H9 (cell line): ENCODE results near the gene COL4A6. TPM values are rescaled to one million over a fixed set of nuclear protein-coding genes. Genes with fewer than 3 reads are reported as not detected.

Experiments used
- DNase-seq: peaks from one replicate; pipeline ENCODE4 v3.0.0-alpha.2; 2017
- H2AFZ ChIP-seq: one replicate; pipeline ENCODE4 v1.6.1; 2013; ENCODE audit warnings: mild to moderate bottlenecking, low read length, control low read depth, moderate library complexity
- H2AK5ac ChIP-seq: 2 replicates; pipeline ENCODE4 v1.6.1; 2013; ENCODE audit warnings: low read length, control low read depth, mixed read lengths; ENCODE audit not compliant: insufficient read length
- H2BK120ac ChIP-seq: one replicate; pipeline ENCODE4 v1.6.1; 2013; ENCODE audit warnings: low read depth, mild to moderate bottlenecking, low read length, control low read depth, inconsistent platforms; ENCODE audit not compliant: poor library complexity, severe bottlenecking
- H2BK12ac ChIP-seq: 2 replicates; pipeline ENCODE4 v1.6.1; 2013; ENCODE audit warnings: low read length, control low read depth, mixed read lengths, low read depth; ENCODE audit not compliant: insufficient read length
- H2BK15ac ChIP-seq: 2 replicates; pipeline ENCODE4 v1.6.1; 2013; ENCODE audit warnings: low read depth, low read length, control low read depth
- H2BK20ac ChIP-seq: one replicate; pipeline ENCODE4 v1.6.1; 2013; ENCODE audit warnings: low read depth, mild to moderate bottlenecking, low read length, control low read depth, inconsistent platforms; ENCODE audit not compliant: poor library complexity, severe bottlenecking
- H2BK5ac ChIP-seq: 2 replicates; pipeline ENCODE4 v1.6.1; 2013; ENCODE audit warnings: low read length, control low read depth, mixed read lengths; ENCODE audit not compliant: insufficient read length
- H3K14ac ChIP-seq: 2 replicates; pipeline ENCODE4 v1.6.1; 2013; ENCODE audit warnings: low read length, control low read depth; ENCODE audit not compliant: insufficient read depth
- H3K18ac ChIP-seq: 2 replicates; pipeline ENCODE4 v1.6.1; 2013; ENCODE audit warnings: low read depth, mild to moderate bottlenecking, mixed read lengths, low read length, control low read depth; ENCODE audit not compliant: insufficient read length
- H3K23ac ChIP-seq: 2 replicates; pipeline ENCODE4 v1.6.1; 2013; ENCODE audit warnings: low read length, control low read depth, mixed read lengths, low read depth; ENCODE audit not compliant: insufficient read length
- H3K23me2 ChIP-seq: 2 replicates; pipeline ENCODE4 v1.6.1; 2013; ENCODE audit warnings: low read depth, mild to moderate bottlenecking, mixed read lengths, low read length, control low read depth; ENCODE audit not compliant: insufficient read length, poor library complexity, severe bottlenecking
- H3K27ac ChIP-seq: 2 replicates; pipeline ENCODE4 v1.5.1; 2013; ENCODE audit warnings: low read length, control low read depth, mixed read lengths, low read depth; ENCODE audit not compliant: insufficient read length
- H3K27me3 ChIP-seq: 2 replicates; pipeline ENCODE4 v1.6.1; 2013; ENCODE audit warnings: low read length, control low read depth, inconsistent platforms; ENCODE audit not compliant: insufficient read depth
- H3K4ac ChIP-seq: 2 replicates; pipeline ENCODE4 v1.6.1; 2013; ENCODE audit warnings: low read depth, mild to moderate bottlenecking, control low read depth, inconsistent platforms, low read length, moderate library complexity
- H3K4me1 ChIP-seq: 2 replicates; pipeline ENCODE4 v1.6.1; 2013; ENCODE audit warnings: low read length, control low read depth, inconsistent platforms; ENCODE audit not compliant: insufficient read depth
- H3K4me2 ChIP-seq: 2 replicates; pipeline ENCODE4 v1.6.1; 2013; ENCODE audit warnings: low read length, control low read depth, mixed read lengths; ENCODE audit not compliant: insufficient read length, insufficient read depth
- H3K56ac ChIP-seq: 2 replicates; pipeline ENCODE4 v1.6.1; 2013; ENCODE audit warnings: low read depth, mild to moderate bottlenecking, mixed read lengths, low read length, control low read depth; ENCODE audit not compliant: insufficient read length
- H3K79me1 ChIP-seq: 2 replicates; pipeline ENCODE4 v1.6.1; 2013; ENCODE audit warnings: low read depth, mild to moderate bottlenecking, moderate library complexity, low read length, control low read depth, inconsistent platforms; ENCODE audit not compliant: insufficient read depth, poor library complexity, severe bottlenecking
- H3K79me2 ChIP-seq: 2 replicates; pipeline ENCODE4 v1.6.1; 2013; ENCODE audit warnings: low read length, control low read depth, inconsistent platforms; ENCODE audit not compliant: insufficient read depth
- H3K9ac ChIP-seq: 2 replicates; pipeline ENCODE4 v1.6.1; 2013; ENCODE audit warnings: low read length, control low read depth, mixed read lengths; ENCODE audit not compliant: insufficient read length; ENCODE audit errors: extremely low read depth
- H3K9me3 ChIP-seq: one replicate; pipeline ENCODE4 v1.6.1; 2013; ENCODE audit warnings: low read depth, low read length, inconsistent platforms; ENCODE audit not compliant: control insufficient read depth
- H3T11ph ChIP-seq: one replicate; pipeline ENCODE4 v1.6.1; 2013; ENCODE audit warnings: mild to moderate bottlenecking, low read length, control low read depth, inconsistent platforms
- H4K20me1 ChIP-seq: one replicate; pipeline ENCODE4 v1.6.1; 2013; ENCODE audit not compliant: control insufficient read depth, insufficient read length, insufficient read depth
- H4K5ac ChIP-seq: 2 replicates; pipeline ENCODE4 v1.6.1; 2013; ENCODE audit warnings: low read depth, mild to moderate bottlenecking, mixed read lengths, low read length, control low read depth; ENCODE audit not compliant: insufficient read length
- H4K8ac ChIP-seq: replicated peaks from 2 replicates; pipeline ENCODE4 v1.6.1; 2013; ENCODE audit warnings: low read length, control low read depth, mixed read lengths, low read depth; ENCODE audit not compliant: insufficient read length
- H4K91ac ChIP-seq: 2 replicates; pipeline ENCODE4 v1.6.1; 2013; ENCODE audit warnings: low read depth, mild to moderate bottlenecking, moderate library complexity, mixed read lengths, low read length, control low read depth; ENCODE audit not compliant: insufficient read length
- H3K27ac Mint-ChIP-seq, 3 experiments: 2 replicates in 2 of 3; 3 replicates in 1 of 3; pipeline ENCODE4 v1.8.0; 2020 to 2021; ENCODE audit warnings: mixed read lengths in 3 of 3, mild to moderate bottlenecking in 1 of 3, moderate library complexity in 1 of 3
- H3K27me3 Mint-ChIP-seq: 2 replicates; pipeline ENCODE4 v1.8.0; 2021; ENCODE audit warnings: low read depth, mild to moderate bottlenecking, moderate library complexity, mixed read lengths
- H3K36me3 Mint-ChIP-seq, 3 experiments: 2 replicates in 2 of 3; 3 replicates in 1 of 3; pipeline ENCODE4 v1.8.0; 2020 to 2021; ENCODE audit warnings: low read depth in 3 of 3, mixed read lengths in 3 of 3; ENCODE audit not compliant: insufficient read depth in 1 of 3
- H3K4me1 Mint-ChIP-seq, 2 experiments: 2 replicates each; pipeline ENCODE4 v1.8.0; 2020; ENCODE audit warnings: mixed read lengths in 2 of 2
- H3K4me3 Mint-ChIP-seq, 2 experiments: 2 replicates in 1 of 2; 3 replicates in 1 of 2; pipeline ENCODE4 v1.8.0; 2020 to 2021; ENCODE audit warnings: mild to moderate bottlenecking in 2 of 2, mixed read lengths in 2 of 2, moderate library complexity in 1 of 2
- H3K9me3 Mint-ChIP-seq, 2 experiments: 2 replicates in 1 of 2; 3 replicates in 1 of 2; pipeline ENCODE4 v1.8.0; 2020; ENCODE audit warnings: mild to moderate bottlenecking in 2 of 2, mixed read lengths in 2 of 2, moderate library complexity in 1 of 2
- total RNA-seq: library from RNA; stranded (reverse); gene quantifications from 2 replicates; pipeline ENCODE4 v1.2.1, GENCODE V29; 2021
- TF ChIP-seq, protein P1 (sequence below): fragments of 200-600 bp; sonication (generic); conservative IDR thresholded peaks from 3 replicates; pipeline ENCODE4 v1.8.0; 2021; ENCODE audit warnings: antibody characterized with exemption, mild to moderate bottlenecking

The COL4A6 gene
- total RNA-seq, 1 experiment from 2014 or later = 16.7 TPM

DNA sequence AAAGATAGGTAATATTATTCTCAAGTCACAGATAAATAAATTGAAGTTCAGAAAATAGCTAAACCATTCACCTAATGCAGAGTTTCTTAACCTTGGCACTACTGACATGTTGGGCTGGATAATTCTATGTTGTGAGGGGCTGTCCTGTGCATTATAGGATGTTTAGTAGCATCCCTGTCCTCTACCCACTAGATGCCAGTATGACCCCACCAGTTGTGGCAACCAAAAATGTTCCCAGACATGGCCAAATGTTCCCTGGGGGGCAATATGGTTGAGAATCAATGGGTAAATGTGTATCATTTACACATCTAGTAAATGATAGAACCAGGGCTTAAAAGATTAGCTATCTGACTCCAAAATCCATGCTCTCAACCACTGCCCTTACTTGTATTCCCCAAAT lies 140.9 kb downstream of the COL4A6 start:
- Histone ChIP-seq H2AFZ (no peak overlapping the region), H3K18ac (no peak overlapping the region), H3K79me2 (no peaks in the 10 kb centered on the region), H4K8ac (no peak overlapping the region), H3K4ac (no peak overlapping the region), H3K23ac (no peak overlapping the region), H2AK5ac (no peak overlapping the region), H4K91ac (no peak overlapping the region), H2BK12ac (no peak overlapping the region), H2BK20ac (no peak overlapping the region), H3K4me2 (no peak overlapping the region), H4K5ac (no peak overlapping the region), H2BK5ac (no peak overlapping the region), H3K56ac (no peak overlapping the region), H3K23me2 (no peaks in the 10 kb centered on the region), H2BK120ac (no peak overlapping the region), H3K27ac (no peak overlapping the region), H3K9ac (no peak overlapping the region), H3K14ac (no peak overlapping the region), H3T11ph (no peak overlapping the region), H3K79me1 (no peaks in the 10 kb centered on the region), H2BK15ac (no peak overlapping the region), H3K27me3 (no peaks in the 10 kb centered on the region), H3K9me3 (no peaks in the 10 kb centered on the region), H3K4me1 (peaks cover 7% of the 10 kb centered on the region; the same call in 1 of the 2 replicates), H4K20me1 (no peaks in the 10 kb centered on the region)
- H3K27me3 Mint-ChIP-seq = no peaks in the 10 kb centered on the region
- H3K4me3 Mint-ChIP-seq = no peak overlapping the region
- H3K4me1 Mint-ChIP-seq = peaks cover 24 to 25% of the 10 kb centered on the region in 2 experiments
- H3K27ac Mint-ChIP-seq = no peak overlapping the region
- H3K36me3 Mint-ChIP-seq = peaks cover 5 to 11% (median 7%) of the 10 kb centered on the region in 3 experiments
- no peak for DNase-seq
- H3K9me3 Mint-ChIP-seq = peaks cover 5% of the 10 kb centered on the region in 2 experiments
- TF ChIP-seq, protein P1, sequence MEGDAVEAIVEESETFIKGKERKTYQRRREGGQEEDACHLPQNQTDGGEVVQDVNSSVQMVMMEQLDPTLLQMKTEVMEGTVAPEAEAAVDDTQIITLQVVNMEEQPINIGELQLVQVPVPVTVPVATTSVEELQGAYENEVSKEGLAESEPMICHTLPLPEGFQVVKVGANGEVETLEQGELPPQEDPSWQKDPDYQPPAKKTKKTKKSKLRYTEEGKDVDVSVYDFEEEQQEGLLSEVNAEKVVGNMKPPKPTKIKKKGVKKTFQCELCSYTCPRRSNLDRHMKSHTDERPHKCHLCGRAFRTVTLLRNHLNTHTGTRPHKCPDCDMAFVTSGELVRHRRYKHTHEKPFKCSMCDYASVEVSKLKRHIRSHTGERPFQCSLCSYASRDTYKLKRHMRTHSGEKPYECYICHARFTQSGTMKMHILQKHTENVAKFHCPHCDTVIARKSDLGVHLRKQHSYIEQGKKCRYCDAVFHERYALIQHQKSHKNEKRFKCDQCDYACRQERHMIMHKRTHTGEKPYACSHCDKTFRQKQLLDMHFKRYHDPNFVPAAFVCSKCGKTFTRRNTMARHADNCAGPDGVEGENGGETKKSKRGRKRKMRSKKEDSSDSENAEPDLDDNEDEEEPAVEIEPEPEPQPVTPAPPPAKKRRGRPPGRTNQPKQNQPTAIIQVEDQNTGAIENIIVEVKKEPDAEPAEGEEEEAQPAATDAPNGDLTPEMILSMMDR = peak; percentile 30; the same call in 2 of the 3 replicates
